Gastrocnemius medialis (tissue), 4 donors: ENCODE results near the gene PRKCA. TPM values are rescaled to one million over a fixed set of nuclear protein-coding genes. Genes with fewer than 3 reads are reported as not detected.

ENCODE experiments used
- ATAC-seq, 2 donors: fragments of 150-250 bp; one replicate each; pipeline ENCODE4 v1.9.1; 2016
- DNase-seq, 2 donors: peaks; one replicate each; pipeline ENCODE4 v3.0.0-alpha.2; 2019
- H3K27ac ChIP-seq, 4 donors: fragments of 200-600 bp; sonication (generic); 1 replicate in 1 of 4; 2 replicates in 3 of 4; pipeline ENCODE4 v1.5.1; 2016 to 2018; ENCODE audit warnings: mild to moderate bottlenecking in 2 of 4, moderate library complexity in 1 of 4
- H3K27me3 ChIP-seq, 3 donors: fragments of 200-600 bp; sonication (generic) in 2 of 3; 1 replicate in 1 of 3; 2 replicates in 2 of 3; pipeline versions ENCODE4 v1.5.1 to v1.6.0; 2016 to 2019; ENCODE audit warnings: mild to moderate bottlenecking in 1 of 3, moderate library complexity in 1 of 3
- H3K36me3 ChIP-seq, 2 donors: fragments of 200-600 bp; sonication (generic) in 1 of 2; one replicate each; pipeline ENCODE4 v1.5.1; 2017 to 2018
- H3K4me1 ChIP-seq, 2 donors: fragments of 200-600 bp; sonication (generic) in 1 of 2; one replicate each; pipeline ENCODE4 v1.5.1; 2016 to 2017; ENCODE audit warnings: mild to moderate bottlenecking in 2 of 2
- H3K4me3 ChIP-seq, 4 donors: fragments of 200-600 bp; sonication (generic) in 3 of 4; 1 replicate in 1 of 4; 2 replicates in 3 of 4; pipeline ENCODE4 v1.5.1; 2016 to 2019; ENCODE audit warnings: mild to moderate bottlenecking in 2 of 4
- H3K9me3 ChIP-seq, 3 donors: fragments of 200-600 bp; sonication (generic) in 2 of 3; 1 replicate in 1 of 3; 2 replicates in 2 of 3; pipeline ENCODE4 v1.5.1; 2016 to 2019
- POLR2A ChIP-seq, 2 donors: fragments of 450-650 bp; IDR thresholded peaks; one replicate each; pipeline ENCODE4 v1.6.1; 2017; ENCODE audit warnings: antibody characterized with exemption in 2 of 2, mild to moderate bottlenecking in 2 of 2, moderate library complexity in 2 of 2
- in situ Hi-C, 4 donors: fragments of 200-750 bp; cut with MboI; loops; one replicate each; pipeline versions ENCODE4 v1.15.0 to v1.8.0; 2017; ENCODE audit warnings: low sequenced_read_pairs in 4 of 4
- intact Hi-C: fragments of 100-400 bp; cut with DNase I; formaldehyde crosslinking; loops from one replicate; pipeline ENCODE4 v1.15.1; 2023; ENCODE audit warnings: low total_unique reads
- total RNA-seq, 4 donors: library from RNA; depleted of rRNA; stranded (reverse); fragments of >200 nt; gene quantifications; one replicate each; pipeline versions ENCODE4 v1.1.0 to v1.2.3, GENCODE V29; 2016
- TF ChIP-seq, protein P1 (sequence below), 5 experiments: fragments of 450-650 bp in 3 of 5; fragments of 200-600 bp in 2 of 5; sonication (generic) in 2 of 5; IDR thresholded peaks in 4 of 5; conservative IDR thresholded peaks in 1 of 5; 1 replicate in 4 of 5; 2 replicates in 1 of 5; pipeline ENCODE4 v1.5.1; 2016 to 2019; ENCODE audit warnings: antibody characterized with exemption in 5 of 5, mild to moderate bottlenecking in 3 of 5, moderate library complexity in 3 of 5

The PRKCA gene
- total RNA-seq, 4 donors from 2014 or later: 7.6 to 16.8 (median 11.1) TPM

- H3K36me3 ChIP-seq: no peaks in the 10 kb centered on the region
- TF ChIP-seq, protein P1, sequence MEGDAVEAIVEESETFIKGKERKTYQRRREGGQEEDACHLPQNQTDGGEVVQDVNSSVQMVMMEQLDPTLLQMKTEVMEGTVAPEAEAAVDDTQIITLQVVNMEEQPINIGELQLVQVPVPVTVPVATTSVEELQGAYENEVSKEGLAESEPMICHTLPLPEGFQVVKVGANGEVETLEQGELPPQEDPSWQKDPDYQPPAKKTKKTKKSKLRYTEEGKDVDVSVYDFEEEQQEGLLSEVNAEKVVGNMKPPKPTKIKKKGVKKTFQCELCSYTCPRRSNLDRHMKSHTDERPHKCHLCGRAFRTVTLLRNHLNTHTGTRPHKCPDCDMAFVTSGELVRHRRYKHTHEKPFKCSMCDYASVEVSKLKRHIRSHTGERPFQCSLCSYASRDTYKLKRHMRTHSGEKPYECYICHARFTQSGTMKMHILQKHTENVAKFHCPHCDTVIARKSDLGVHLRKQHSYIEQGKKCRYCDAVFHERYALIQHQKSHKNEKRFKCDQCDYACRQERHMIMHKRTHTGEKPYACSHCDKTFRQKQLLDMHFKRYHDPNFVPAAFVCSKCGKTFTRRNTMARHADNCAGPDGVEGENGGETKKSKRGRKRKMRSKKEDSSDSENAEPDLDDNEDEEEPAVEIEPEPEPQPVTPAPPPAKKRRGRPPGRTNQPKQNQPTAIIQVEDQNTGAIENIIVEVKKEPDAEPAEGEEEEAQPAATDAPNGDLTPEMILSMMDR (IDR thresholded peaks at IDR 0.05 in 4 of 5, conservative IDR thresholded peaks at IDR 0.05 in 1 of 5): no peak
- TF ChIP-seq POLR2A (IDR thresholded peaks at IDR 0.05): no peak
- peaks cover 0 to 3% of the 10 kb centered on the region in 2 donors for H3K4me1 ChIP-seq
- DNase-seq (no peak), ATAC-seq (no peak)
- H3K27ac ChIP-seq: no peak overlapping the region
- intact Hi-C loops (no loop called here), in situ Hi-C loops (no loop called here)
- H3K27me3 ChIP-seq: no peaks in the 10 kb centered on the region
- no peak overlapping the region for H3K4me3 ChIP-seq
- no peaks in the 10 kb centered on the region for H3K9me3 ChIP-seq
Observed at GRCh38 chr17:66789093-66789492, 486.7 kb downstream of the PRKCA start.

GRCh38 chr17:66789961-66790437 lies 487.6 kb downstream of the PRKCA start:
- in situ Hi-C loops: no loop called here
- H3K9me3 ChIP-seq: no peaks in the 10 kb centered on the region
- DNase-seq (no peak), ATAC-seq (no peak)
- intact Hi-C loops: no loop called here
- no peaks in the 10 kb centered on the region for H3K36me3 ChIP-seq
- peak overlapping the region in 1 of 4 donors; percentile 54 for H3K27ac ChIP-seq
- TF ChIP-seq, protein P1 (IDR thresholded peaks at IDR 0.05 in 4 of 5, conservative IDR thresholded peaks at IDR 0.05 in 1 of 5): no peak
- no peak for TF ChIP-seq POLR2A (IDR thresholded peaks at IDR 0.05)
- H3K27me3 ChIP-seq: no peaks in the 10 kb centered on the region
- H3K4me1 ChIP-seq: peaks cover 0 to 3% of the 10 kb centered on the region in 2 donors
- no peak overlapping the region for H3K4me3 ChIP-seq

DNA sequence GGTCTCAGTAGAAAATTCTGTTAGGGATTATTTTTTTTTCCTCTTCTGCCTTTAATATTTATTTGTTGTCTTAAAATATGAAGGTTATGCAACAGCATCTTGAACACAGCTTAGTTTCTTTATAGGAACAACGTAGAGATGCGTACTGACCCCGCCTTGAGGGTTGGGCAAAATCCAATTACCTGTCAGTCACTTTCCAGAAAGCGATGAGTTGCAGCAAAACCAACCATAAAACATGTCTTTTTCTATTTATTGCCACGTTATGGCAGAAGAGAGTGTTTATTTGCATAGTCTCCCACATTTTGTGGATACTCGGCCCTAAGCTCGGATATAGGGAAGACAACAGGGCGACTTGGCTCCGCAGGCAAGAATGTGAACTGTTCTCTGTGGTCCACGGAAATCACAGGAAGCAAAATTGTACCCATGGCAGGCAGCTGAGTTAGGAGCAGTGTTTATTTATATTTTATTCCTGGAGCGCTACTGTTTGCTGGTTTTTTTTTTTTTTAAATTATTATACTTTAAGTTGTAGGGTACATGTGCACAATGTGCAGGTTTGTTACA lies 488.2 kb downstream of the PRKCA start:
- no peaks in the 10 kb centered on the region for H3K36me3 ChIP-seq
- DNase-seq (no peak), ATAC-seq (no peak)
- intact Hi-C loops (no loop called here), in situ Hi-C loops (no loop called here)
- TF ChIP-seq POLR2A (IDR thresholded peaks at IDR 0.05): no peak
- TF ChIP-seq, protein P1 (IDR thresholded peaks at IDR 0.05 in 4 of 5, conservative IDR thresholded peaks at IDR 0.05 in 1 of 5): no peak
- H3K9me3 ChIP-seq: no peaks in the 10 kb centered on the region
- peaks cover 0 to 3% of the 10 kb centered on the region in 2 donors for H3K4me1 ChIP-seq
- peak overlapping the region in 1 of 4 donors; percentile 54 for H3K27ac ChIP-seq
- H3K4me3 ChIP-seq: no peak overlapping the region
- no peaks in the 10 kb centered on the region for H3K27me3 ChIP-seq

GRCh38 chr17:66791347-66791746 lies 488.9 kb downstream of the PRKCA start:
- H3K27me3 ChIP-seq: no peaks in the 10 kb centered on the region
- TF ChIP-seq, protein P1 (IDR thresholded peaks at IDR 0.05 in 4 of 5, conservative IDR thresholded peaks at IDR 0.05 in 1 of 5): no peak
- TF ChIP-seq POLR2A (IDR thresholded peaks at IDR 0.05): no peak
- in situ Hi-C loops: no loop called here
- intact Hi-C loops: no loop called here
- H3K36me3 ChIP-seq: no peaks in the 10 kb centered on the region
- H3K4me1 ChIP-seq: peaks cover 0 to 3% of the 10 kb centered on the region in 2 donors
- ATAC-seq: peak in 1 of 2 donors; percentile 34
- H3K9me3 ChIP-seq: no peaks in the 10 kb centered on the region
- peak overlapping the region in 1 of 4 donors; percentile 5 for H3K27ac ChIP-seq
- no peak overlapping the region for H3K4me3 ChIP-seq
- DNase-seq: peak in 1 of 2 donors; percentile 24

GRCh38 chr17:66793814-66794213 lies 491.4 kb downstream of the PRKCA start:
- TF ChIP-seq, protein P1 (IDR thresholded peaks at IDR 0.05 in 4 of 5, conservative IDR thresholded peaks at IDR 0.05 in 1 of 5): no peak
- no peak for TF ChIP-seq POLR2A (IDR thresholded peaks at IDR 0.05)
- H3K9me3 ChIP-seq: no peaks in the 10 kb centered on the region
- ATAC-seq (no peak), DNase-seq (no peak)
- H3K27me3 ChIP-seq: no peaks in the 10 kb centered on the region
- in situ Hi-C loops (no loop called here), intact Hi-C loops (no loop called here)
- H3K4me1 ChIP-seq: peaks cover 0 to 3% of the 10 kb centered on the region in 2 donors
- no peaks in the 10 kb centered on the region for H3K36me3 ChIP-seq
- no peak overlapping the region for H3K27ac ChIP-seq
- no peak overlapping the region for H3K4me3 ChIP-seq
